ENCODE measurements around the gene L1CAM. TPM values are rescaled to one million over a fixed set of nuclear protein-coding genes. Genes with fewer than 3 reads are reported as not detected.

L1CAM gene
- total RNA-seq, 1 experiment from 2014 or later = 819 TPM

- no TSS peak for BruUV-seq (replicated peaks)
- intact Hi-C loops (cut with micrococcal nuclease; ENCODE audit: unreplicated experiment) = no loop called here
- no peaks in the 10 kb centered on the region for H3K36me3 ChIP-seq (ENCODE audit: control insufficient read depth, insufficient read depth, low read length)
- no peak overlapping the region for H3K27ac ChIP-seq (ENCODE audit: low read length)
- H3K4me1 ChIP-seq (ENCODE audit: control insufficient read depth, insufficient read depth, low read length) = no peaks in the 10 kb centered on the region
- no peak for TF ChIP-seq CTCF (IDR thresholded peaks at IDR 0.05)
- TF ChIP-seq REST (IDR thresholded peaks at IDR 0.05; ENCODE audit: insufficient read depth in 1 of 2, low read depth in 2 of 2, low read length in 1 of 2) = no peak
- TF ChIP-seq SIN3A (IDR thresholded peaks at IDR 0.05; ENCODE audit: borderline replicate concordance, insufficient read depth, low read depth, low read length) = no peak
- no peak for TF ChIP-seq POLR2AphosphoS5 (IDR thresholded peaks at IDR 0.05; ENCODE audit: low read depth, low read length)
- no peak for TF ChIP-seq TCF7L2 (IDR thresholded peaks at IDR 0.05; ENCODE audit: low read depth, low read length)
- in situ Hi-C loops (cut with HindIII; ENCODE audit: low pct_unique_long_range_greater_than_20kb, low sequenced_read_pairs) = no loop called here
- no peak overlapping the region for H3K4me3 ChIP-seq (ENCODE audit: low read depth in 2 of 2, low read length in 2 of 2)
- ATAC-seq (no peak), DNase-seq (ENCODE audit: low read depth, low spot score) (no peak)
- CTCF ChIA-PET = no interaction called here
- no peaks in the 10 kb centered on the region for H3K27me3 ChIP-seq (ENCODE audit: control insufficient read depth, insufficient read depth, low read length)
- POLR2A ChIA-PET = no interaction called here
- H3K9me3 ChIP-seq (ENCODE audit: control insufficient read depth, insufficient read depth, low read depth, low read length) = no peaks in the 10 kb centered on the region
These were observed 34.0 kb downstream of the L1CAM start for GRCh38 chrX:153851981-153852380.

GRCh38 chrX:153848325-153848724 is 37.6 kb downstream of the L1CAM start:
- Histone ChIP-seq H3K27ac (ENCODE audit: low read length) (no peak overlapping the region), H3K27me3 (ENCODE audit: control insufficient read depth, insufficient read depth, low read length) (peaks cover 3% of the 10 kb centered on the region; the same call in 1 of the 2 replicates), H3K4me3 (ENCODE audit: low read depth in 2 of 2, low read length in 2 of 2) (no peak overlapping the region), H3K9me3 (ENCODE audit: control insufficient read depth, insufficient read depth, low read depth, low read length) (no peaks in the 10 kb centered on the region), H3K36me3 (ENCODE audit: control insufficient read depth, insufficient read depth, low read length) (no peaks in the 10 kb centered on the region), H3K4me1 (ENCODE audit: control insufficient read depth, insufficient read depth, low read length) (no peaks in the 10 kb centered on the region)
- no TSS peak for BruUV-seq (replicated peaks)
- DNase-seq (ENCODE audit: low read depth, low spot score) (no peak), ATAC-seq (no peak)
- intact Hi-C loops (cut with micrococcal nuclease; ENCODE audit: unreplicated experiment) = no loop called here
- ChIA-PET CTCF (no interaction called here), POLR2A (no interaction called here)
- in situ Hi-C loops (cut with HindIII; ENCODE audit: low pct_unique_long_range_greater_than_20kb, low sequenced_read_pairs) = no loop called here
- TF ChIP-seq SIN3A (IDR thresholded peaks at IDR 0.05; ENCODE audit: borderline replicate concordance, insufficient read depth, low read depth, low read length) (no peak), POLR2AphosphoS5 (IDR thresholded peaks at IDR 0.05; ENCODE audit: low read depth, low read length) (no peak), CTCF (IDR thresholded peaks at IDR 0.05) (no peak), REST (IDR thresholded peaks at IDR 0.05; ENCODE audit: insufficient read depth in 1 of 2, low read depth in 2 of 2, low read length in 1 of 2) (no peak), TCF7L2 (IDR thresholded peaks at IDR 0.05; ENCODE audit: low read depth, low read length) (no peak)

Measured in Panc1 (cell line).